HEK293T (cell line): Measurements from ENCODE around the gene FKBP5.

Experiments used
- ARNT ChIP-seq: fragments of 450-650 bp; IDR thresholded peaks from 2 replicates; pipeline ENCODE4 v1.6.1; 2017; ENCODE audit warnings: mild to moderate bottlenecking
- BHLHE40 ChIP-seq: fragments of 450-650 bp; IDR thresholded peaks from 2 replicates; pipeline ENCODE4 v1.6.1; 2016; ENCODE audit warnings: mild to moderate bottlenecking, moderate library complexity, borderline replicate concordance
- CTBP1 ChIP-seq: fragments of 450-650 bp; IDR thresholded peaks from 2 replicates; pipeline ENCODE4 v1.6.1; 2016; ENCODE audit warnings: borderline replicate concordance
- ELF4 ChIP-seq: fragments of 450-650 bp; IDR thresholded peaks from 2 replicates; pipeline ENCODE4 v1.6.1; 2017; ENCODE audit warnings: antibody characterized with exemption
- FOXA1 ChIP-seq: fragments of 450-650 bp; IDR thresholded peaks from 2 replicates; pipeline ENCODE4 v1.6.1; 2016; ENCODE audit warnings: mild to moderate bottlenecking
- FOXK2 ChIP-seq: fragments of 450-650 bp; IDR thresholded peaks from 2 replicates; pipeline ENCODE4 v1.6.1; 2016; ENCODE audit warnings: mild to moderate bottlenecking
- FOXM1 ChIP-seq: fragments of 450-650 bp; IDR thresholded peaks from 2 replicates; pipeline ENCODE4 v1.6.1; 2017; ENCODE audit warnings: mild to moderate bottlenecking, borderline replicate concordance
- HDGF ChIP-seq: fragments of 450-650 bp; IDR thresholded peaks from 2 replicates; pipeline ENCODE4 v1.6.1; 2017; ENCODE audit warnings: antibody characterized with exemption, borderline replicate concordance
- NFRKB ChIP-seq: fragments of 450-650 bp; IDR thresholded peaks from 2 replicates; pipeline ENCODE4 v1.6.1; 2016; ENCODE audit warnings: mild to moderate bottlenecking, moderate library complexity
- SP1 ChIP-seq: fragments of 450-650 bp; IDR thresholded peaks from 2 replicates; pipeline ENCODE4 v1.6.1; 2017
- TARDBP ChIP-seq: fragments of 450-650 bp; IDR thresholded peaks from 2 replicates; pipeline ENCODE4 v1.6.1; 2016
- ZNF384 ChIP-seq: fragments of 450-650 bp; IDR thresholded peaks from 2 replicates; pipeline ENCODE4 v1.6.1; 2016
- TF ChIP-seq, protein P1 (sequence below): fragments of 450-650 bp; IDR thresholded peaks from 2 replicates; pipeline ENCODE4 v1.6.1; 2016

DNA sequence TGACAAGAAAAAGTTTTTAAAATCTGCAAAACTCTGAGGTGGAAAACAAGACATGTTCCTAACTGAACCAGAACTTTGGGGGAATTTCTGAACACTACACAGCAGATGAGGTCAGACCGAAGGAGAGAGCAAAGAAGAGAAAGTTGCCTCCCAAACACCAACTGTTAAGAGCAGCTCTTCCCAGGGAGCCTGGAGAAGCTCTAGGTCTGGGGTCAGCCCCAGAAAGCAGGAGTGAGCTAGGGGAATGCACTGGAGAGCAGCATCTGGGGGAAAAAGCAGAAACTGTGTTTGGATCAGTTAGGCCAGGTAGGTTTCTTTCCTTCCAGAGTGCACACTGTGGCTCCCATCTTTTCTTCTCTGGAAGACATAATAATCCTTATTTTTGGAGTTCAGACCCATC, 41.3 kb downstream of the FKBP5 start:
- TF ChIP-seq FOXM1 = no peak
- no peak for TF ChIP-seq ARNT
- no peak for TF ChIP-seq HDGF
- TF ChIP-seq SP1 = no peak
- no peak for TF ChIP-seq FOXK2
- TF ChIP-seq TARDBP = no peak
- no peak for TF ChIP-seq ELF4
- TF ChIP-seq FOXA1 = no peak
- no peak for TF ChIP-seq NFRKB
- TF ChIP-seq, protein P1, sequence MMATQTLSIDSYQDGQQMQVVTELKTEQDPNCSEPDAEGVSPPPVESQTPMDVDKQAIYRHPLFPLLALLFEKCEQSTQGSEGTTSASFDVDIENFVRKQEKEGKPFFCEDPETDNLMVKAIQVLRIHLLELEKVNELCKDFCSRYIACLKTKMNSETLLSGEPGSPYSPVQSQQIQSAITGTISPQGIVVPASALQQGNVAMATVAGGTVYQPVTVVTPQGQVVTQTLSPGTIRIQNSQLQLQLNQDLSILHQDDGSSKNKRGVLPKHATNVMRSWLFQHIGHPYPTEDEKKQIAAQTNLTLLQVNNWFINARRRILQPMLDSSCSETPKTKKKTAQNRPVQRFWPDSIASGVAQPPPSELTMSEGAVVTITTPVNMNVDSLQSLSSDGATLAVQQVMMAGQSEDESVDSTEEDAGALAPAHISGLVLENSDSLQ = no peak
- no peak for TF ChIP-seq BHLHE40
- TF ChIP-seq CTBP1 = no peak
- TF ChIP-seq ZNF384 = no peak
